B cell (primary cell): ENCODE measurements around the gene ARID3B. TPM values are rescaled to one million over a fixed set of nuclear protein-coding genes. Genes with fewer than 3 reads are reported as not detected.

Experiments
- ATAC-seq: fragments of 200-7000 bp; cut with Tn5 transposase; one replicate; pipeline ENCODE4 v1.10.0; 2021; ENCODE audit warnings: low read depth, mild to moderate bottlenecking, moderate number of reproducible peaks, moderate library complexity
- CTCF ChIA-PET: fragments of 350-600 bp; sonication (Branson Sonifier 250); formaldehyde crosslinking; loops from one replicate; lab custom pipeline; 2021; ENCODE audit warnings: antibody characterized with exemption, inconsistent platforms; lab: Charles Lee
- POLR2A ChIA-PET: fragments of 350-600 bp; sonication (Branson Sonifier 250); formaldehyde crosslinking; loops from one replicate; lab custom pipeline; 2021; ENCODE audit warnings: antibody characterized with exemption; lab: Charles Lee
- DNase-seq: peaks from one replicate; pipeline ENCODE4 v3.0.0; 2013
- H2AFZ ChIP-seq: 2 replicates; pipeline ENCODE4 v1.6.1; 2012; ENCODE audit warnings: mild to moderate bottlenecking, low read depth, low read length; ENCODE audit not compliant: insufficient read depth, poor library complexity, severe bottlenecking
- H3K27ac ChIP-seq, 2 donors: 1 replicate in 1 of 2; 2 replicates in 1 of 2; pipeline ENCODE4 v1.5.1; 2012 to 2013; ENCODE audit warnings: low read length in 2 of 2, mild to moderate bottlenecking in 2 of 2, moderate library complexity in 1 of 2
- H3K27me3 ChIP-seq, 4 experiments: fragments of 200-600 bp in 1 of 4; sonication (generic) in 1 of 4; replicated peaks in 1 of 4; 1 replicate in 2 of 4; 2 replicates in 2 of 4; pipeline versions ENCODE4 v1.6.1 to v1.7.0; 2013 to 2016; ENCODE audit warnings: low read length in 3 of 4, mild to moderate bottlenecking in 2 of 4, mixed read lengths in 1 of 4, moderate library complexity in 1 of 4; ENCODE audit not compliant: insufficient read depth in 4 of 4, control insufficient read depth in 3 of 4; ENCODE audit errors: control extremely low read depth in 1 of 4
- H3K36me3 ChIP-seq, 2 experiments: replicated peaks in 1 of 2; 1 replicate in 1 of 2; 2 replicates in 1 of 2; pipeline versions ENCODE4 v1.6.1 to v1.7.1; 2013; ENCODE audit warnings: low read length in 1 of 2; ENCODE audit not compliant: insufficient read depth in 2 of 2, control insufficient read depth in 1 of 2; ENCODE audit errors: control extremely low read depth in 1 of 2, extremely low read depth in 1 of 2
- H3K4me1 ChIP-seq, 2 donors: fragments of 200-600 bp in 1 of 2; sonication (generic) in 1 of 2; 1 replicate in 1 of 2; 2 replicates in 1 of 2; pipeline versions ENCODE4 v1.5.1 to v1.6.1; 2013 to 2017; ENCODE audit warnings: low read length in 2 of 2; ENCODE audit not compliant: control insufficient read depth in 2 of 2, insufficient read depth in 2 of 2
- H3K4me2 ChIP-seq: replicated peaks from 2 replicates; pipeline ENCODE3; 2012; ENCODE audit warnings: mild to moderate bottlenecking, low read depth, low read length; ENCODE audit not compliant: poor library complexity, severe bottlenecking
- H3K4me3 ChIP-seq, 5 experiments: fragments of 200-600 bp in 1 of 5; sonication (generic) in 1 of 5; 1 replicate in 3 of 5; 2 replicates in 2 of 5; pipeline versions ENCODE4 v1.5.1 to v1.7.0; 2011 to 2016; ENCODE audit warnings: low read length in 4 of 5, mild to moderate bottlenecking in 4 of 5, low read depth in 2 of 5, control low read depth in 1 of 5, moderate library complexity in 1 of 5; ENCODE audit not compliant: insufficient read depth in 1 of 5; ENCODE audit errors: control extremely low read depth in 1 of 5, extremely low read depth in 1 of 5
- H3K79me2 ChIP-seq: fragments of 200-600 bp; sonication (generic); one replicate; pipeline ENCODE4 v1.6.0; 2016; ENCODE audit warnings: low read length; ENCODE audit not compliant: control insufficient read depth, insufficient read depth
- H3K9ac ChIP-seq: fragments of 200-600 bp; sonication (generic); 2 replicates; pipeline ENCODE4 v1.6.1; 2017; ENCODE audit warnings: mild to moderate bottlenecking, low read length, moderate library complexity
- H3K9me3 ChIP-seq, 3 donors: one replicate each; pipeline versions ENCODE4 v1.6.1 to v1.7.1; 2013; ENCODE audit warnings: low read length in 2 of 3; ENCODE audit not compliant: control insufficient read depth in 2 of 3, insufficient read depth in 1 of 3; ENCODE audit errors: control extremely low read depth in 1 of 3
- H4K20me1 ChIP-seq: 2 replicates; pipeline ENCODE4 v1.6.0; 2012; ENCODE audit warnings: mild to moderate bottlenecking, low read length; ENCODE audit not compliant: insufficient read depth, control insufficient read depth, poor library complexity, severe bottlenecking
- H3K27ac Mint-ChIP-seq: one replicate; pipeline ENCODE4 v1.8.0; 2021; ENCODE audit warnings: mixed read lengths
- H3K27me3 Mint-ChIP-seq: one replicate; pipeline ENCODE4 v1.8.0; 2021; ENCODE audit warnings: mixed read lengths
- H3K4me1 Mint-ChIP-seq: one replicate; pipeline ENCODE4 v1.8.0; 2021; ENCODE audit warnings: mixed read lengths
- H3K4me3 Mint-ChIP-seq: one replicate; pipeline ENCODE4 v1.8.0; 2021; ENCODE audit warnings: mixed read lengths
- H3K9me3 Mint-ChIP-seq: one replicate; pipeline ENCODE4 v1.8.0; 2022; ENCODE audit warnings: mixed read lengths; ENCODE audit not compliant: insufficient read depth
- CTCF ChIP-seq: fragments of 200-600 bp; IDR thresholded peaks from one replicate; pipeline ENCODE4 v1.8.0; 2022; ENCODE audit warnings: antibody characterized with exemption, mild to moderate bottlenecking
- EZH2 ChIP-seq: IDR thresholded peaks from 2 replicates; pipeline ENCODE4 v1.6.1; 2012; ENCODE audit warnings: borderline replicate concordance, low read depth, mild to moderate bottlenecking, moderate library complexity, low read length; ENCODE audit not compliant: insufficient read depth, poor library complexity, severe bottlenecking
- intact Hi-C: fragments of 100-400 bp; cut with micrococcal nuclease; formaldehyde crosslinking; loops from one replicate; pipeline ENCODE4 v1.10.0; 2022
- polyA plus RNA-seq: library from polyadenylated mRNA; depleted of rRNA; stranded (reverse); fragments of >200 nt; gene quantifications from 2 replicates; pipeline ENCODE4 v1.2.3, GENCODE V29; 2012
- total RNA-seq, 2 donors: library from RNA; stranded (reverse); fragments of 120-200 nt in 1 of 2; gene quantifications; 1 replicate in 1 of 2; 2 replicates in 1 of 2; pipeline versions ENCODE4 v1.2.3 to v1.2.4, GENCODE V29; 2013 to 2022

ARID3B gene
- total and polyA plus RNA-seq, 2 donors (not counting 1 experiment from before 2014, with no cell fraction given), result 23.0 to 31.0 TPM

DNA sequence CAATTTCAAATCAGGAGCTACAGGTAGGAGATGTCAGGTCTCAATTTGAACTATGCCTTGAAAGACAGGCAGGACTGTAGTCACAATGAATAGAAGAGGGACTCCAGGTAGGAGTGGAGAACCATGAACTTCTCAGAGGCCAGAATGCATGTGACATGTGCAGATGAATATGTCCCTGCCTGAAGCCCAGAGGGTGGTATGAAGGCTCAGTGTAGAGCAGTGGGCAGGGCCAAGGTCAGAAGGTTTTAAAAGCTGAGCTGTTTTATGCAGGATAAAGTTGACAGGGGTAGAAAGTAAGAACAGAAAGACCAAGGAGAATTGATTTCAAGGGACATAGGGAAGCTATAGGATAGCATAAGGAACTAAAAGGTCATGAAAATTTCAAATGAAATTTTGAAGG is 105.5 kb downstream of the ARID3B start:
- ChIA-PET POLR2A (no interaction called here), CTCF (interaction anchor here (1.3 to 1.9 kb wide), 2 partner anchors 13 to 304 kb away, joined by 5 to 7 read pairs; no protein-coding TSS in a partner anchor)
- Histone ChIP-seq H3K4me2 (no peak overlapping the region), H3K9me3 (no peaks in the 10 kb centered on the region), H3K4me3 (no peak overlapping the region), H3K27me3 (no peaks in the 10 kb centered on the region), H4K20me1 (peaks cover 47% of the 10 kb centered on the region), H3K4me1 (no peaks in the 10 kb centered on the region), H3K27ac (no peak overlapping the region), H2AFZ (no peak overlapping the region), H3K79me2 (peaks cover 36% of the 10 kb centered on the region), H3K36me3 (peaks cover 0 to 41% of the 10 kb centered on the region in 2 experiments), H3K9ac (no peak overlapping the region)
- H3K9me3 Mint-ChIP-seq, result no peaks in the 10 kb centered on the region
- peaks cover 6% of the 10 kb centered on the region for H3K4me1 Mint-ChIP-seq
- TF ChIP-seq EZH2, result no peak
- TF ChIP-seq CTCF, result no peak
- H3K4me3 Mint-ChIP-seq, result no peak overlapping the region
- ATAC-seq (no peak), DNase-seq (no peak)
- H3K27ac Mint-ChIP-seq, result no peak overlapping the region
- intact Hi-C loops, result no loop called here
- no peaks in the 10 kb centered on the region for H3K27me3 Mint-ChIP-seq

Other genes starting within 250 kb of the ARID3B start
- not detected in 2 replicates for gene CYP11A1, start 173.6 kb upstream of the ARID3B start, total RNA-seq
- gene CYP11A1, start 173.6 kb upstream of the ARID3B start, polyA plus RNA-seq, result not detected in 2 replicates
- 39.0 and 44.2 TPM in 2 replicates for gene SEMA7A, start 107.3 kb upstream of the ARID3B start, total RNA-seq
- gene SEMA7A, start 107.3 kb upstream of the ARID3B start, polyA plus RNA-seq, result 42.0 and 142 TPM in 2 replicates
- 44.4 and 50.1 TPM in 2 replicates for gene UBL7, start 80.1 kb upstream of the ARID3B start, total RNA-seq
- 47.5 and 73.9 TPM in 2 replicates for gene UBL7, start 80.1 kb upstream of the ARID3B start, polyA plus RNA-seq
- 164 and 176 TPM in 2 replicates for gene CLK3, start 74.6 kb downstream of the ARID3B start, total RNA-seq
- 350 and 541 TPM in 2 replicates for gene CLK3, start 74.6 kb downstream of the ARID3B start, polyA plus RNA-seq
- 47.8 and 55.4 TPM in 2 replicates for gene EDC3, start 154.8 kb downstream of the ARID3B start, total RNA-seq
- gene EDC3, start 154.8 kb downstream of the ARID3B start, polyA plus RNA-seq, result 16.9 and 18.4 TPM in 2 replicates
- gene CYP1A1, start 184.3 kb downstream of the ARID3B start, total RNA-seq, result not detected in 2 replicates
- 0.24 and 0.25 TPM in 2 replicates for gene CYP1A1, start 184.3 kb downstream of the ARID3B start, polyA plus RNA-seq
- gene CYP1A2, start 207.6 kb downstream of the ARID3B start, total RNA-seq, result not detected in 2 replicates
- gene CYP1A2, start 207.6 kb downstream of the ARID3B start, polyA plus RNA-seq, result not detected in 2 replicates
- 325 and 343 TPM in 2 replicates for gene CSK, start 240.9 kb downstream of the ARID3B start, total RNA-seq
- gene CSK, start 240.9 kb downstream of the ARID3B start, polyA plus RNA-seq, result 637 and 651 TPM in 2 replicates